Astrocyte (in vitro differentiated cells and primary cell): Measurements from ENCODE around the gene SOX5. TPM values are rescaled to one million over a fixed set of nuclear protein-coding genes. Genes with fewer than 3 reads are reported as not detected.

Source experiments
- DNase-seq: peaks from one replicate; pipeline ENCODE4 v3.0.0-alpha.2; 2010; ENCODE audit warnings: low read depth
- FAIRE-seq: peaks from 2 replicates; lab custom pipeline; 2011; peaks lifted over from hg19 to GRCh38; lab: Jason Lieb, UNC
- H2AFZ ChIP-seq: 2 replicates; pipeline ENCODE4 v1.6.0; 2012; ENCODE audit warnings: low read depth, low read length, inconsistent platforms
- H3K27ac ChIP-seq: 2 replicates; pipeline ENCODE4 v1.5.1; 2011; ENCODE audit warnings: low read depth, low read length, inconsistent platforms
- H3K27me3 ChIP-seq: 2 replicates; pipeline ENCODE4 v1.6.0; 2011; ENCODE audit warnings: low read length, inconsistent platforms; ENCODE audit not compliant: insufficient read depth
- H3K36me3 ChIP-seq: 2 replicates; pipeline ENCODE4 v1.5.1; 2011; ENCODE audit warnings: low read length, inconsistent platforms; ENCODE audit not compliant: insufficient read depth
- H3K4me1 ChIP-seq: 2 replicates; pipeline ENCODE4 v1.5.1; 2011; ENCODE audit warnings: low read length, inconsistent platforms; ENCODE audit not compliant: insufficient read depth
- H3K4me2 ChIP-seq: 2 replicates; pipeline ENCODE4 v1.6.0; 2012; ENCODE audit warnings: low read length, inconsistent platforms
- H3K4me3 ChIP-seq: 2 replicates; pipeline ENCODE4 v1.5.1; 2011; ENCODE audit warnings: low read depth, mild to moderate bottlenecking, low read length, inconsistent platforms; ENCODE audit not compliant: insufficient read depth
- H3K79me2 ChIP-seq: 2 replicates; pipeline ENCODE4 v1.6.0; 2012; ENCODE audit warnings: mild to moderate bottlenecking, low read length, inconsistent platforms; ENCODE audit not compliant: insufficient read depth
- H3K9ac ChIP-seq: 2 replicates; pipeline ENCODE4 v1.6.0; 2012; ENCODE audit warnings: mild to moderate bottlenecking, low read length, inconsistent platforms
- H3K9me3 ChIP-seq: 2 replicates; pipeline ENCODE4 v1.5.1; 2012; ENCODE audit warnings: low read depth, mild to moderate bottlenecking, low read length, inconsistent platforms; ENCODE audit not compliant: insufficient read depth
- H4K20me1 ChIP-seq: 2 replicates; pipeline ENCODE4 v1.6.0; 2012; ENCODE audit warnings: low read length, inconsistent platforms; ENCODE audit not compliant: insufficient read depth
- H3K27ac Mint-ChIP-seq: one replicate; pipeline ENCODE4 v1.8.0; 2021; ENCODE audit warnings: mild to moderate bottlenecking, mixed read lengths; ENCODE audit not compliant: unreplicated experiment
- H3K27me3 Mint-ChIP-seq: one replicate; pipeline ENCODE4 v1.8.0; 2021; ENCODE audit warnings: low read depth, mixed read lengths; ENCODE audit not compliant: unreplicated experiment
- H3K36me3 Mint-ChIP-seq: one replicate; pipeline ENCODE4 v1.8.0; 2021; ENCODE audit warnings: low read depth, mixed read lengths; ENCODE audit not compliant: unreplicated experiment
- H3K4me1 Mint-ChIP-seq: one replicate; pipeline ENCODE4 v1.8.0; 2021; ENCODE audit warnings: low read depth, mixed read lengths; ENCODE audit not compliant: unreplicated experiment
- H3K4me3 Mint-ChIP-seq: one replicate; pipeline ENCODE4 v1.8.0; 2021; ENCODE audit warnings: mild to moderate bottlenecking, moderate library complexity, mixed read lengths; ENCODE audit not compliant: unreplicated experiment
- H3K9me3 Mint-ChIP-seq: one replicate; pipeline ENCODE4 v1.8.0; 2021; ENCODE audit warnings: mild to moderate bottlenecking, mixed read lengths; ENCODE audit not compliant: unreplicated experiment
- EZH2 ChIP-seq: IDR thresholded peaks from 2 replicates; pipeline ENCODE4 v1.6.1; 2012; ENCODE audit warnings: mild to moderate bottlenecking, low read length, inconsistent platforms; ENCODE audit not compliant: insufficient read depth
- total RNA-seq: library from RNA; stranded (reverse); gene quantifications from 2 replicates; pipeline ENCODE4 v1.2.1, GENCODE V29; 2021
- TF ChIP-seq, protein P1 (sequence below): IDR thresholded peaks from 2 replicates; pipeline ENCODE4 v1.5.1; 2011; ENCODE audit warnings: low read depth, mild to moderate bottlenecking, inconsistent platforms, low read length, moderate library complexity; ENCODE audit not compliant: insufficient read depth

SOX5 gene
- total RNA-seq, 1 donor from 2014 or later = 13.7 TPM

DNA sequence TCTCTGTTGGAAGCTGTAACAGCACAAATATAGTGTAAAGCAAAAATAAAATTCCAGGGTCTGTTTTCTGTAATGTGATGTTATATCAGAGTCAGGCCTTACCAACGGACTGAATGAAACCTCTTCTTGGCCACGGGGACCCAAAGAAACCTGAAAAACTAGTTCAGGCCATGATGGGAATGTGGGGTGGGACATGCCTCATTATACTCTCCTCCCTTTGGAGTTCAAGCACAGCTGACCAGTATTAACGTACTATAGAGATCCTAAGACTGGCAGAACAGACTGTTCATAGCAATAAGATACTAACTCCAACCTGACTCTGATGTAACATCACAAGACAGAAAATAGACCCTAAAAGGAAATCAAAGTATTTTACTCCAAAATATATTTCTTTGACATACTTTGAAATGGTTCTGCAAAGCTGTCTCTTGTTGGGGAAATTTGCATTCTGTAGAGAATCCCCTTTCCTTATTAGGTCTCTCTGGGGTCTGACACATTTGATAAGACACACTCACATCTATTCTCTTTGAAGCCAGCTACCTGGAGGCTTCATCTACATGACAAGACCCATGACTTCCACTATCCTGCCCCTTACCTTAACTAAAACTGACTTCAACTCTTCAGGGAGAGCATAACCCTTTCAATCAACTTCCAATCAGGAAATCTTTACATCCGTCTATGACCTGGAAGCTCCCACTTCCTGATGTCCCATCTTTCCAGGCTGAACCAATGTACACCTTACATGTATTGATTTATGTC, 444.6 kb downstream of the SOX5 start:
- no peak for FAIRE-seq
- Histone ChIP-seq H3K9ac (no peak overlapping the region), H3K4me1 (no peaks in the 10 kb centered on the region), H3K27ac (no peak overlapping the region), H4K20me1 (no peaks in the 10 kb centered on the region), H3K36me3 (no peaks in the 10 kb centered on the region), H3K4me3 (no peak overlapping the region), H2AFZ (no peak overlapping the region), H3K27me3 (no peaks in the 10 kb centered on the region), H3K4me2 (no peak overlapping the region), H3K79me2 (no peaks in the 10 kb centered on the region), H3K9me3 (no peaks in the 10 kb centered on the region)
- no peaks in the 10 kb centered on the region for H3K36me3 Mint-ChIP-seq
- H3K27me3 Mint-ChIP-seq = peaks cover 2% of the 10 kb centered on the region
- no peak overlapping the region for H3K27ac Mint-ChIP-seq
- H3K9me3 Mint-ChIP-seq = no peaks in the 10 kb centered on the region
- H3K4me1 Mint-ChIP-seq = no peaks in the 10 kb centered on the region
- DNase-seq = no peak
- no peak for TF ChIP-seq EZH2
- TF ChIP-seq, protein P1, sequence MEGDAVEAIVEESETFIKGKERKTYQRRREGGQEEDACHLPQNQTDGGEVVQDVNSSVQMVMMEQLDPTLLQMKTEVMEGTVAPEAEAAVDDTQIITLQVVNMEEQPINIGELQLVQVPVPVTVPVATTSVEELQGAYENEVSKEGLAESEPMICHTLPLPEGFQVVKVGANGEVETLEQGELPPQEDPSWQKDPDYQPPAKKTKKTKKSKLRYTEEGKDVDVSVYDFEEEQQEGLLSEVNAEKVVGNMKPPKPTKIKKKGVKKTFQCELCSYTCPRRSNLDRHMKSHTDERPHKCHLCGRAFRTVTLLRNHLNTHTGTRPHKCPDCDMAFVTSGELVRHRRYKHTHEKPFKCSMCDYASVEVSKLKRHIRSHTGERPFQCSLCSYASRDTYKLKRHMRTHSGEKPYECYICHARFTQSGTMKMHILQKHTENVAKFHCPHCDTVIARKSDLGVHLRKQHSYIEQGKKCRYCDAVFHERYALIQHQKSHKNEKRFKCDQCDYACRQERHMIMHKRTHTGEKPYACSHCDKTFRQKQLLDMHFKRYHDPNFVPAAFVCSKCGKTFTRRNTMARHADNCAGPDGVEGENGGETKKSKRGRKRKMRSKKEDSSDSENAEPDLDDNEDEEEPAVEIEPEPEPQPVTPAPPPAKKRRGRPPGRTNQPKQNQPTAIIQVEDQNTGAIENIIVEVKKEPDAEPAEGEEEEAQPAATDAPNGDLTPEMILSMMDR = no peak
- H3K4me3 Mint-ChIP-seq = no peak overlapping the region

DNA sequence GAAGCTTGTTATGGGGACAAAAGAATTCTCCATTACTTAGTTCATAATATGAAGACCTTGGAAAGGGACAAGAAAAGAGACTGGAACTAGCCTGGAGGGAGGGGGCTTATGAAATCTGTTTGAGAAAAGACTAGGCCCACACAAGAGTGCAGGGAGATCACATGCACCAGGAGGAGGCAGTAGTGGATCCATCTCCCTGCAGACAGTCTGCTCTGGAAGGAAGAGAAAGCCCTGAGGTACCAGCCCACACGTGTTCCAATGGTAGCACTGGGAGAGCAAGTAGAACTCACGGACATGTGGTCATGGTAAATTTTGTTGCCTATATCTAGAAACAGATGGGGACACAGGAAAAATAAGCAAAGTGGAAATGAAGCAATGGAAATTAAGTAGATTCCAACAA, 445.4 kb downstream of the SOX5 start:
- Mint-ChIP-seq H3K27me3 (peaks cover 2% of the 10 kb centered on the region), H3K9me3 (peaks cover under 1% of the 10 kb centered on the region), H3K4me1 (no peaks in the 10 kb centered on the region), H3K36me3 (no peaks in the 10 kb centered on the region), H3K4me3 (no peak overlapping the region), H3K27ac (no peak overlapping the region)
- Histone ChIP-seq H3K79me2 (no peaks in the 10 kb centered on the region), H3K4me1 (no peaks in the 10 kb centered on the region), H3K9ac (no peak overlapping the region), H3K27ac (no peak overlapping the region), H3K27me3 (no peaks in the 10 kb centered on the region), H3K4me2 (no peak overlapping the region), H3K9me3 (no peaks in the 10 kb centered on the region), H2AFZ (no peak overlapping the region), H4K20me1 (no peaks in the 10 kb centered on the region), H3K4me3 (no peak overlapping the region), H3K36me3 (no peaks in the 10 kb centered on the region)
- no peak for TF ChIP-seq EZH2
- TF ChIP-seq, protein P1 = no peak
- no peak for FAIRE-seq
- no peak for DNase-seq

DNA sequence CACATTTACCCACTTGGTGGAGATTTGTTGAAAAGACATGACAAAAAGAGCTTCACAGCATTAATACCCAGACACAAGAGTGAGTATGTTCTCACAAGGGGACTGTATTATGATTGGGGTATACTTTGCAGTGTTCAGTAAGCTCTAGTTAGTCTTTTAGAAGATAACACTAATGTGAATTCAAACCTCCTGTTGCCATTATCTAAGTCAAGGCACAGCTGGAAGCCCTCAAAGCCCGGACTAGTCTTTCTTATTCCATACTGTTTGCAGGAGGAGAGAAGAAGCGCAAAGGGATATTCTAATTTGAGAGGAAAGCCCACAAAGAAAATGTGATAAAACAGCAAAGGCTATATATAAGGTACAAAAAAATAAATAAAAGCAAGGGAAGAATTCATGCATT, 445.9 kb downstream of the SOX5 start:
- Histone ChIP-seq H3K9ac (no peak overlapping the region), H3K4me1 (no peaks in the 10 kb centered on the region), H3K27ac (no peak overlapping the region), H3K36me3 (no peaks in the 10 kb centered on the region), H2AFZ (no peak overlapping the region), H3K79me2 (no peaks in the 10 kb centered on the region), H3K4me2 (no peak overlapping the region), H3K9me3 (no peaks in the 10 kb centered on the region), H3K27me3 (no peaks in the 10 kb centered on the region), H3K4me3 (no peak overlapping the region), H4K20me1 (no peaks in the 10 kb centered on the region)
- no peak for TF ChIP-seq EZH2
- TF ChIP-seq, protein P1 = no peak
- H3K36me3 Mint-ChIP-seq = no peaks in the 10 kb centered on the region
- FAIRE-seq = no peak
- no peak overlapping the region for H3K27ac Mint-ChIP-seq
- peaks cover 4% of the 10 kb centered on the region for H3K9me3 Mint-ChIP-seq
- H3K4me1 Mint-ChIP-seq = no peaks in the 10 kb centered on the region
- DNase-seq = no peak
- H3K4me3 Mint-ChIP-seq = no peak overlapping the region
- H3K27me3 Mint-ChIP-seq = peaks cover 2% of the 10 kb centered on the region
